AG04449 (cell line): ENCODE data around the gene SMG6.

ENCODE experiments used
- CTCF ChIA-PET: fragments of 350-600 bp; formaldehyde crosslinking; extraction: SDS; loops from one replicate; lab custom pipeline; 2021; ENCODE audit warnings: antibody characterized with exemption; lab: Yijun Ruan, JAX
- POLR2A ChIA-PET: fragments of 400-600, 350-600 bp; formaldehyde crosslinking; extraction: SDS; loops from one replicate; lab custom pipeline; 2020; ENCODE audit warnings: antibody characterized with exemption, inconsistent platforms; lab: Yijun Ruan, JAX
- DNase-seq: peaks from one replicate; pipeline ENCODE4 v3.0.0-alpha.2; 2010; ENCODE audit warnings: low read depth, low spot score
- H3K4me3 ChIP-seq: 2 replicates; pipeline ENCODE4 v1.5.1; 2011; ENCODE audit warnings: low read depth, mild to moderate bottlenecking, control low read depth, low read length
- CTCF ChIP-seq: IDR thresholded peaks from one replicate; pipeline ENCODE4 v1.5.1; 2011; ENCODE audit warnings: mild to moderate bottlenecking, moderate library complexity, low read length, control low read depth, inconsistent platforms; ENCODE audit not compliant: insufficient read depth; ENCODE audit errors: missing control alignments

SMG6 gene

GRCh38 chr17:2083613-2084035 lies 220.0 kb downstream of the SMG6 start:
- ChIA-PET CTCF (interaction anchor here (1.5 to 12.3 kb wide), 4 partner anchors 7 to 162 kb away, joined by 4 to 105 read pairs (median 11); no protein-coding TSS in a partner anchor), POLR2A (no interaction called here)
- DNase-seq: no peak
- TF ChIP-seq CTCF: no peak
- no peak overlapping the region for H3K4me3 ChIP-seq

DNA sequence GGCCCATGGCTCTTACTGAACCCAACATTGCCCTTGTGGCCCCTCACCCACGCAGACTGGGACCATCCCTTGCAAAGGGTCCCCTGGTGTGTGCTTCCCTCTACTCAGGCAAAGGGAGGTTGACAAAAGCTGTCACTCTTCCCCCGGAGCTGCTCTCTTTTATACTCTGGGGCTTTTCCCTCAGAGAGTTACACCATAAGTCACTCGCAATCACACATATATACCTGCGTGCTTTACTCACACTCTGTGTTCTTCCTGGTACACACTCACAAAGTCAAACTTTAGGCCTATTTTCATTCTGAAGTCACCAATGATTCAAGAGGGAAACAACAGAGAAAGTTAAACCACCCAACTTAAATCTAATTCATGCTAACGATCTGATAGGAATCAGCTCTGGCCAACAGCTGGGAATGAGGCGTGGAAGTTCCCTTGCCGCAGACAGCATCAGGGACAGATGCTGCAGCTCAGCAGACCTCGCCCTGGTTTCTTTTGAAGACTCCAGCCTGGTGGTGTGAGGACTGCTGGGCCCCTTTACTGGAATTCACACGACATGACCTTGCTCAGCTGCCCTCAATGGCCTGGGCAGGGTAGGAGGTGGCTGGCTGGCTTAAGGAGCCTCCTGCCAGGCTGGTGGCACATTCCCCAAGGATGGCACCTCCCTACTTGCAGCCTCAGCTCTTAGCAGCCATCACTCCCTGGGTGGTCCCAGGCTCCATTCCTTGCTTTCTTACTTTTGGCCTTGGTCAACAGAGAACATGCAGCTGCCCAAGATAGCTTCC lies 221.4 kb downstream of the SMG6 start:
- CTCF ChIA-PET: interaction anchor here (0.7 to 12.3 kb wide), 9 partner anchors 9 to 200 kb away, joined by 3 to 105 read pairs (median 10); no protein-coding TSS in a partner anchor
- no peak for DNase-seq
- TF ChIP-seq CTCF: no peak
- H3K4me3 ChIP-seq: no peak overlapping the region
- POLR2A ChIA-PET: interaction anchor here (0.8 to 2.2 kb wide), 8 partner anchors 9 to 155 kb away, joined by 3 to 14 read pairs (median 4); partner anchors contain the start of gene HIC1

- POLR2A ChIA-PET: interaction anchor here (0.6 to 2.2 kb wide), 9 partner anchors 9 to 156 kb away, joined by 3 to 14 read pairs (median 4); partner anchors contain the start of gene HIC1
- no peak for TF ChIP-seq CTCF
- DNase-seq: no peak
- CTCF ChIA-PET: interaction anchor here (1.0 to 12.3 kb wide), 8 partner anchors 9 to 199 kb away, joined by 3 to 105 read pairs (median 10); no protein-coding TSS in a partner anchor
- no peak overlapping the region for H3K4me3 ChIP-seq
These were observed 222.0 kb downstream of the SMG6 start for GRCh38 chr17:2081564-2081963.

DNA sequence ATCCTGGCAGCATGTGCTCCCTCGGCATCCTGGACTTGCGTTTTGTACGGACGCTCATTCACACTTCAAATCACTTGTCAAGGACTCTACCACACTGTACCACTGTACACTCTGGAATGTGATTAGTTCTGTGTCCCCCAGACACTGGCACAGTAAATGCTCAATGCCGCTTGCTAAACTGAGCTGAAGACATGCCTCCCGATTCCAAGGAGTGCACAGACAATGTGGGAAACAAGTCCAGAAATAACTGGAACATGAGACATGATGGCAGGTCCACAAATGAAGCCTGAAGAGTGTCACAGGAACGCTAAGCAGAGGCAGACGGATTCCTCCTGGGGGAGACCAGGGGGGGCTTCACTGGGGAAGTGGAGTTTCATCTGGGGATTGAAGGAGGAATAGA lies 226.5 kb downstream of the SMG6 start:
- no peak for TF ChIP-seq CTCF
- ChIA-PET POLR2A (no interaction called here), CTCF (interaction anchor here (0.8 to 3.1 kb wide), 3 partner anchors 9 to 169 kb away, joined by 3 to 11 read pairs (median 5); no protein-coding TSS in a partner anchor)
- DNase-seq: no peak
- H3K4me3 ChIP-seq: no peak overlapping the region

GRCh38 chr17:2076087-2076984 lies 227.2 kb downstream of the SMG6 start:
- no peak for TF ChIP-seq CTCF
- CTCF ChIA-PET: interaction anchor here (0.8 to 3.1 kb wide), 5 partner anchors 8 to 170 kb away, joined by 3 to 11 read pairs (median 5); partner anchors contain the start of gene HIC1
- DNase-seq: no peak
- no peak overlapping the region for H3K4me3 ChIP-seq
- POLR2A ChIA-PET: interaction anchor here (0.6 kb wide), 1 partner anchor 98 kb away, joined by 3 read pairs; no protein-coding TSS in a partner anchor
